Keratinocyte (primary cell): Measurements from ENCODE around the gene UGCG. TPM values are rescaled to one million over a fixed set of nuclear protein-coding genes. Genes with fewer than 3 reads are reported as not detected.

ENCODE experiments used
- DNase-seq: peaks from one replicate; pipeline ENCODE4 v3.0.0-alpha.2; 2011; ENCODE audit warnings: low read depth, missing footprints, low spot score
- FAIRE-seq: peaks from 2 replicates; lab custom pipeline; 2011; peaks lifted over from hg19 to GRCh38; lab: Jason Lieb, UNC
- H2AFZ ChIP-seq: 2 replicates; pipeline ENCODE4 v1.6.0; 2012; ENCODE audit warnings: low read length, control low read depth, inconsistent platforms; ENCODE audit not compliant: control insufficient read depth
- H3K27ac ChIP-seq: 2 replicates; pipeline ENCODE4 v1.5.1; 2011; ENCODE audit warnings: low read length; ENCODE audit not compliant: control insufficient read depth, insufficient read depth
- H3K27me3 ChIP-seq: 3 replicates; pipeline ENCODE4 v1.6.0; 2011; ENCODE audit warnings: low read length; ENCODE audit not compliant: control insufficient read depth, insufficient read depth; ENCODE audit errors: extremely low read depth
- H3K36me3 ChIP-seq, 2 experiments: 2 replicates in 1 of 2; 3 replicates in 1 of 2; pipeline ENCODE4 v1.5.1; 2011; ENCODE audit warnings: low read length in 2 of 2, mild to moderate bottlenecking in 1 of 2; ENCODE audit not compliant: control insufficient read depth in 2 of 2, insufficient read depth in 2 of 2; ENCODE audit errors: extremely low read depth in 1 of 2
- H3K4me1 ChIP-seq: 3 replicates; pipeline ENCODE4 v1.5.1; 2011; ENCODE audit warnings: low read length; ENCODE audit not compliant: control insufficient read depth, insufficient read depth; ENCODE audit errors: extremely low read depth
- H3K4me2 ChIP-seq: 3 replicates; pipeline ENCODE4 v1.6.0; 2011; ENCODE audit warnings: low read depth, low read length; ENCODE audit not compliant: control insufficient read depth, insufficient read depth; ENCODE audit errors: extremely low read depth
- H3K4me3 ChIP-seq, 3 experiments: fragments of 200-600 bp in 1 of 3; sonication (generic) in 1 of 3; 2 replicates in 2 of 3; 3 replicates in 1 of 3; pipeline ENCODE4 v1.5.1; 2011 to 2016; ENCODE audit warnings: low read length in 3 of 3, mild to moderate bottlenecking in 3 of 3, control low read depth in 2 of 3, inconsistent platforms in 1 of 3, low read depth in 1 of 3, mixed read lengths in 1 of 3, mixed run types in 1 of 3, moderate library complexity in 1 of 3; ENCODE audit not compliant: control insufficient read depth in 2 of 3, insufficient read depth in 2 of 3; ENCODE audit errors: extremely low read depth in 1 of 3
- H3K79me2 ChIP-seq: 2 replicates; pipeline ENCODE4 v1.6.0; 2012; ENCODE audit warnings: low read length; ENCODE audit not compliant: control insufficient read depth, insufficient read depth
- H3K9ac ChIP-seq: 3 replicates; pipeline ENCODE4 v1.6.0; 2011; ENCODE audit warnings: low read length; ENCODE audit not compliant: control insufficient read depth, insufficient read depth; ENCODE audit errors: extremely low read depth
- H3K9me1 ChIP-seq: 3 replicates; pipeline ENCODE4 v1.6.0; 2011; ENCODE audit warnings: low read length; ENCODE audit not compliant: control insufficient read depth, insufficient read depth; ENCODE audit errors: extremely low read depth
- H3K9me3 ChIP-seq: 2 replicates; pipeline ENCODE4 v1.5.1; 2012; ENCODE audit warnings: low read depth, low read length; ENCODE audit not compliant: control insufficient read depth
- H4K20me1 ChIP-seq: 3 replicates; pipeline ENCODE4 v1.6.0; 2011; ENCODE audit warnings: low read length; ENCODE audit not compliant: control insufficient read depth, insufficient read depth; ENCODE audit errors: extremely low read depth
- EZH2 ChIP-seq: IDR thresholded peaks from one replicate; pipeline ENCODE4 v1.6.1; 2012; ENCODE audit warnings: inconsistent platforms, mild to moderate bottlenecking, low read length, moderate library complexity
- dilution Hi-C: fragments of 300-500 bp; cut with MboI; formaldehyde crosslinking; loops from one replicate; pipeline ENCODE4 v1.7.0; 2020; ENCODE audit warnings: low sequenced_read_pairs; ENCODE audit not compliant: extremely low pct_ligation_motif_present
- polyA plus RNA-seq, 5 experiments: library from polyadenylated mRNA; depleted of rRNA in 3 of 5; stranded (reverse) in 3 of 5; stranded (forward) in 1 of 5; unstranded in 1 of 5; fragments of >200 nt; gene quantifications; 1 replicate in 1 of 5; 2 replicates in 3 of 5; 3 replicates in 1 of 5; pipeline versions ENCODE4 v1.2.1 to v1.2.3, GENCODE V29; 2011 to 2012; ENCODE audit warnings: missing spikeins in 2 of 5, low read depth in 1 of 5, low replicate concordance in 1 of 5
- TF ChIP-seq, protein P1 (sequence below), 3 experiments: IDR thresholded peaks in 1 of 3; conservative IDR thresholded peaks in 1 of 3; optimal IDR thresholded peaks in 1 of 3; 2 replicates in 2 of 3; 3 replicates in 1 of 3; pipeline versions ENCODE3 to v1.5.1; 2011; ENCODE audit warnings: low read length in 3 of 3, mild to moderate bottlenecking in 3 of 3, moderate library complexity in 2 of 3, control low read depth in 1 of 3, inconsistent platforms in 1 of 3; ENCODE audit not compliant: insufficient read depth in 2 of 3; ENCODE audit errors: extremely low read depth in 1 of 3

Gene UGCG
- polyA plus RNA-seq, 1 donor (not counting 4 experiments of a cell fraction or from before 2014, with no cell fraction given): 49.8 TPM

DNA sequence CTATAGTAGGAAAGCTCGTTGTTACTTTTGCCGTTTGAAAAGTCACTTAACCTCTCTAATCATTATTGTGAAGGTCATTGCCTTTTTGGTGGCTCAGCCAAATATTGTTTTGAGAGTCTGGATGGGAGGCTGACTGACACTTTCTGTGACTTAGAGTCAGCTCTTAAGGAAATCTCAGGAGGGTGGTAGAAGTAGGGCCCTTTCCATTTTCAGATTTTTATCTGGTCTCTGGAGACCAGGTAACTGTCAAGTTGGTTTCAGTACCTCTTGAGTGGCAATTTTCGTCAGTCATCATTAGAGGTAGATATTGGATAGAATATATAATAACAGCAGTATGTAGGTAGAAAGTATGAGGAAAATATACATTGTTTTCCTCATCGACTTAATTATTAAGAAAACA is 23.3 kb downstream of the UGCG start:
- no peaks in the 10 kb centered on the region for H4K20me1 ChIP-seq
- peaks cover 87% of the 10 kb centered on the region for H3K79me2 ChIP-seq
- dilution Hi-C loops: no loop called here
- no peak overlapping the region for H3K4me3 ChIP-seq
- H3K9ac ChIP-seq: no peak overlapping the region
- no peak overlapping the region for H2AFZ ChIP-seq
- H3K27ac ChIP-seq: no peak overlapping the region
- H3K9me1 ChIP-seq: no peaks in the 10 kb centered on the region
- H3K4me1 ChIP-seq: peaks cover 8% of the 10 kb centered on the region
- no peaks in the 10 kb centered on the region for H3K9me3 ChIP-seq
- H3K4me2 ChIP-seq: no peak overlapping the region
- no peaks in the 10 kb centered on the region for H3K27me3 ChIP-seq
- TF ChIP-seq, protein P1, sequence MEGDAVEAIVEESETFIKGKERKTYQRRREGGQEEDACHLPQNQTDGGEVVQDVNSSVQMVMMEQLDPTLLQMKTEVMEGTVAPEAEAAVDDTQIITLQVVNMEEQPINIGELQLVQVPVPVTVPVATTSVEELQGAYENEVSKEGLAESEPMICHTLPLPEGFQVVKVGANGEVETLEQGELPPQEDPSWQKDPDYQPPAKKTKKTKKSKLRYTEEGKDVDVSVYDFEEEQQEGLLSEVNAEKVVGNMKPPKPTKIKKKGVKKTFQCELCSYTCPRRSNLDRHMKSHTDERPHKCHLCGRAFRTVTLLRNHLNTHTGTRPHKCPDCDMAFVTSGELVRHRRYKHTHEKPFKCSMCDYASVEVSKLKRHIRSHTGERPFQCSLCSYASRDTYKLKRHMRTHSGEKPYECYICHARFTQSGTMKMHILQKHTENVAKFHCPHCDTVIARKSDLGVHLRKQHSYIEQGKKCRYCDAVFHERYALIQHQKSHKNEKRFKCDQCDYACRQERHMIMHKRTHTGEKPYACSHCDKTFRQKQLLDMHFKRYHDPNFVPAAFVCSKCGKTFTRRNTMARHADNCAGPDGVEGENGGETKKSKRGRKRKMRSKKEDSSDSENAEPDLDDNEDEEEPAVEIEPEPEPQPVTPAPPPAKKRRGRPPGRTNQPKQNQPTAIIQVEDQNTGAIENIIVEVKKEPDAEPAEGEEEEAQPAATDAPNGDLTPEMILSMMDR (optimal IDR thresholded peaks at IDR 0.05 in 1 of 3, IDR thresholded peaks at IDR 0.05 in 1 of 3, conservative IDR thresholded peaks at IDR 0.05 in 1 of 3; ENCODE audit: extremely low read depth in 1 of 3, insufficient read depth in 2 of 3, low read length in 3 of 3): no peak
- no peak for TF ChIP-seq EZH2
- peaks cover 17 to 25% of the 10 kb centered on the region in 2 experiments for H3K36me3 ChIP-seq
- FAIRE-seq (no peak), DNase-seq (no peak)

DNA sequence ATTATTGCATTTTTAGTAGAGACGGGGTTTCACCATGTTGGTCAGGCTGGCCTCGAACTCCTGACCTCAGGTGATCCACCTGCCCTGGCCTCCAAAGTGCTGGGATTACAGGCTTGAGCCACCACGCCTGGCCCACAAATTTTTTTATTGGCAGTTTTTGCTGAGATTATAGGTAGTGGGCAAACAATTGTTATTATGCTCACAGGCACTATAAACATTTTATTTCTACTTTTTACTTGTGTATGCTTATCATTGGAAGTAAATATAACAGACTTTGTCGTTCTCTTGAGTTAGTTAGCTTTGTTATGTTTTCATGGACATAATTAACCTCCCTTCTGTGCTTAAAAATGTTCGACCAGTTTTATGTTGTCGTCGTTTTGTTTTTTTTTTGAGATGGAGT is 23.9 kb downstream of the UGCG start:
- TF ChIP-seq, protein P1 (optimal IDR thresholded peaks at IDR 0.05 in 1 of 3, IDR thresholded peaks at IDR 0.05 in 1 of 3, conservative IDR thresholded peaks at IDR 0.05 in 1 of 3; ENCODE audit: extremely low read depth in 1 of 3, insufficient read depth in 2 of 3, low read length in 3 of 3): no peak
- TF ChIP-seq EZH2: no peak
- Histone ChIP-seq H4K20me1 (no peaks in the 10 kb centered on the region), H3K4me1 (peaks cover 8% of the 10 kb centered on the region), H3K4me2 (no peak overlapping the region), H3K9me1 (no peaks in the 10 kb centered on the region), H3K4me3 (no peak overlapping the region), H3K27me3 (no peaks in the 10 kb centered on the region), H3K27ac (no peak overlapping the region), H3K9ac (no peak overlapping the region), H3K9me3 (no peaks in the 10 kb centered on the region), H3K79me2 (peaks cover 86% of the 10 kb centered on the region), H2AFZ (no peak overlapping the region), H3K36me3 (peaks cover 18 to 22% of the 10 kb centered on the region in 2 experiments)
- FAIRE-seq (no peak), DNase-seq (no peak)
- dilution Hi-C loops: no loop called here
